IPS-20b (cell line): ENCODE measurements around the gene CYB561.
"Not testable (repeated sequence)": the region's sequence is repeated elsewhere in the genome, so short reads cannot be mapped to it uniquely, and the experiment has no call there.

Experiments used
- H3K27ac ChIP-seq: one replicate; pipeline ENCODE4 v1.5.1; 2013; ENCODE audit warnings: low read length
- H3K27me3 ChIP-seq: 2 replicates; pipeline ENCODE4 v1.6.1; 2013; ENCODE audit warnings: mild to moderate bottlenecking, low read length, inconsistent platforms; ENCODE audit not compliant: insufficient read depth
- H3K36me3 ChIP-seq: 2 replicates; pipeline ENCODE4 v1.6.1; 2013; ENCODE audit warnings: low read depth, mild to moderate bottlenecking, inconsistent platforms, low read length, moderate library complexity; ENCODE audit not compliant: insufficient read depth
- H3K4me1 ChIP-seq: 2 replicates; pipeline ENCODE4 v1.6.1; 2013; ENCODE audit warnings: mild to moderate bottlenecking, control low read depth, inconsistent platforms, low read length, moderate library complexity; ENCODE audit not compliant: insufficient read depth
- H3K4me3 ChIP-seq: 2 replicates; pipeline ENCODE4 v1.5.1; 2013; ENCODE audit warnings: mild to moderate bottlenecking, low read length, inconsistent platforms
- H3K9ac ChIP-seq: 2 replicates; pipeline ENCODE4 v1.6.1; 2013; ENCODE audit warnings: low read depth, mild to moderate bottlenecking, inconsistent platforms, low read length, moderate library complexity
- H3K9me3 ChIP-seq: 2 replicates; pipeline ENCODE4 v1.6.1; 2013; ENCODE audit warnings: mild to moderate bottlenecking, low read depth, low read length, inconsistent platforms; ENCODE audit not compliant: insufficient read depth

Gene CYB561

GRCh38 chr17:63458478-63458877 lies 12.4 kb upstream of the CYB561 start:
- Histone ChIP-seq H3K27ac (no peak overlapping the region), H3K9me3 (no peaks in the 10 kb centered on the region), H3K27me3 (no peaks in the 10 kb centered on the region), H3K4me3 (no peak overlapping the region), H3K4me1 (no peaks in the 10 kb centered on the region), H3K9ac (no peak overlapping the region), H3K36me3 (no peaks in the 10 kb centered on the region)

- H3K4me1 ChIP-seq: no peaks in the 10 kb centered on the region
- H3K9me3 ChIP-seq: no peaks in the 10 kb centered on the region
- H3K27me3 ChIP-seq: no peaks in the 10 kb centered on the region
- no peak overlapping the region for H3K9ac ChIP-seq
- no peaks in the 10 kb centered on the region for H3K36me3 ChIP-seq
- H3K4me3 ChIP-seq: no peak overlapping the region
- no peak overlapping the region for H3K27ac ChIP-seq
Measured at GRCh38 chr17:63455417-63455816, 9.3 kb upstream of the CYB561 start.

GRCh38 chr17:63454915-63455314 lies 8.8 kb upstream of the CYB561 start:
- no peak overlapping the region for H3K9ac ChIP-seq

GRCh38 chr17:63454357-63454756 lies 8.3 kb upstream of the CYB561 start:
- H3K9ac ChIP-seq, H3K27me3 ChIP-seq, H3K4me1 ChIP-seq, H3K36me3 ChIP-seq, H3K27ac ChIP-seq, H3K4me3 ChIP-seq, H3K9me3 ChIP-seq: not testable (repeated sequence)

More at GRCh38 chr17:63454915-63455314, 8.8 kb upstream of the CYB561 start:
- Histone ChIP-seq H3K4me3 (no peak overlapping the region), H3K4me1 (no peaks in the 10 kb centered on the region), H3K9me3 (no peaks in the 10 kb centered on the region), H3K36me3 (no peaks in the 10 kb centered on the region), H3K27ac (no peak overlapping the region), H3K27me3 (no peaks in the 10 kb centered on the region)

- Histone ChIP-seq H3K4me3 (no peak overlapping the region), H3K27ac (no peak overlapping the region), H3K36me3 (no peaks in the 10 kb centered on the region)
Measured at GRCh38 chr17:63452962-63453551, 7.0 kb upstream of the CYB561 start.

GRCh38 chr17:63452046-63452961 lies 6.2 kb upstream of the CYB561 start:
- no peak overlapping the region for H3K9ac ChIP-seq
- no peaks in the 10 kb centered on the region for H3K36me3 ChIP-seq
- H3K4me1 ChIP-seq: peaks cover 7% of the 10 kb centered on the region

More at GRCh38 chr17:63452962-63453551, 7.0 kb upstream of the CYB561 start:
- H3K9ac ChIP-seq: no peak overlapping the region
- no peaks in the 10 kb centered on the region for H3K9me3 ChIP-seq
- H3K27me3 ChIP-seq: peaks cover under 1% of the 10 kb centered on the region; the same call in 1 of the 2 replicates
- no peaks in the 10 kb centered on the region for H3K4me1 ChIP-seq

GRCh38 chr17:63451150-63451549 lies 5.0 kb upstream of the CYB561 start:
- H3K4me1 ChIP-seq: peaks cover 10% of the 10 kb centered on the region
- H3K27ac ChIP-seq: no peak overlapping the region
- no peaks in the 10 kb centered on the region for H3K9me3 ChIP-seq
- H3K9ac ChIP-seq: no peak overlapping the region
- H3K27me3 ChIP-seq: peaks cover 16% of the 10 kb centered on the region; the same call in 1 of the 2 replicates
- no peak overlapping the region for H3K4me3 ChIP-seq
- H3K36me3 ChIP-seq: no peaks in the 10 kb centered on the region

More at GRCh38 chr17:63452046-63452961, 6.2 kb upstream of the CYB561 start:
- Histone ChIP-seq H3K4me3 (no peak overlapping the region), H3K27me3 (peaks cover 8% of the 10 kb centered on the region; the same call in 1 of the 2 replicates), H3K9me3 (no peaks in the 10 kb centered on the region), H3K27ac (no peak overlapping the region)

GRCh38 chr17:63450551-63450950 lies 4.4 kb upstream of the CYB561 start:
- no peaks in the 10 kb centered on the region for H3K36me3 ChIP-seq
- peaks cover 10% of the 10 kb centered on the region for H3K4me1 ChIP-seq
- H3K9me3 ChIP-seq: no peaks in the 10 kb centered on the region
- peaks cover 16% of the 10 kb centered on the region; the same call in 1 of the 2 replicates for H3K27me3 ChIP-seq
- no peak overlapping the region for H3K4me3 ChIP-seq
- no peak overlapping the region for H3K9ac ChIP-seq
- H3K27ac ChIP-seq: no peak overlapping the region

GRCh38 chr17:63448655-63449054 lies 2.5 kb upstream of the CYB561 start:
- Histone ChIP-seq H3K27me3 (peaks cover 27% of the 10 kb centered on the region; the same call in 1 of the 2 replicates), H3K27ac (no peak overlapping the region)

GRCh38 chr17:63447471-63448009 lies 1.4 kb upstream of the CYB561 start:
- H3K27ac ChIP-seq: no peak overlapping the region
- H3K9me3 ChIP-seq: no peaks in the 10 kb centered on the region
- peaks cover 13% of the 10 kb centered on the region for H3K4me1 ChIP-seq
- peaks cover 27% of the 10 kb centered on the region; the same call in 1 of the 2 replicates for H3K27me3 ChIP-seq
- H3K9ac ChIP-seq: peak overlapping the region; percentile 60; the same call in 1 of the 2 replicates
- no peaks in the 10 kb centered on the region for H3K36me3 ChIP-seq
- H3K4me3 ChIP-seq: peak overlapping the region; percentile 69; the same call in 1 of the 2 replicates

More at GRCh38 chr17:63448655-63449054, 2.5 kb upstream of the CYB561 start:
- Histone ChIP-seq H3K9me3 (no peaks in the 10 kb centered on the region), H3K4me1 (peaks cover 13% of the 10 kb centered on the region), H3K4me3 (no peak overlapping the region), H3K36me3 (no peaks in the 10 kb centered on the region), H3K9ac (no peak overlapping the region)

GRCh38 chr17:63446753-63447470 lies 806 bp upstream of the CYB561 start:
- H3K4me1 ChIP-seq: peaks cover 13% of the 10 kb centered on the region
- no peak overlapping the region for H3K27ac ChIP-seq
- peak overlapping the region; percentile 69; the same call in 1 of the 2 replicates for H3K4me3 ChIP-seq
- no peaks in the 10 kb centered on the region for H3K9me3 ChIP-seq
- H3K27me3 ChIP-seq: peaks cover 27% of the 10 kb centered on the region; the same call in 1 of the 2 replicates
- no peaks in the 10 kb centered on the region for H3K36me3 ChIP-seq
- peak overlapping the region; percentile 60; the same call in 1 of the 2 replicates for H3K9ac ChIP-seq
